WTC11 (cell line): ENCODE measurements around the gene TNFSF15. TPM values are rescaled to one million over a fixed set of nuclear protein-coding genes. Genes with fewer than 3 reads are reported as not detected.

ENCODE experiments used
- ATAC-seq: fragments of 200-7000 bp; cut with Tn5 transposase; 2 replicates; pipeline ENCODE4 v1.10.0; 2021; ENCODE audit warnings: mild to moderate bottlenecking, moderate library complexity
- CTCF ChIA-PET: fragments of 300-600 bp; sonication (Branson Sonifier 250); formaldehyde crosslinking; loops from one replicate; lab custom pipeline; 2021; ENCODE audit warnings: antibody characterized with exemption; lab: Charles Lee
- POLR2A ChIA-PET: fragments of 350-600 bp; sonication (Branson Sonifier 250); formaldehyde crosslinking; loops from one replicate; lab custom pipeline; 2021; ENCODE audit warnings: antibody characterized with exemption; lab: Charles Lee
- DNase-seq: peaks from one replicate; pipeline ENCODE4 v3.0.0; 2021; ENCODE audit warnings: low spot score
- H3K27ac Mint-ChIP-seq: 2 replicates; pipeline ENCODE4 v1.8.0; 2021; ENCODE audit warnings: mixed read lengths
- H3K27me3 Mint-ChIP-seq: 2 replicates; pipeline ENCODE4 v1.8.0; 2021; ENCODE audit warnings: low read depth, mild to moderate bottlenecking, moderate library complexity, mixed read lengths
- H3K36me3 Mint-ChIP-seq: 2 replicates; pipeline ENCODE4 v1.8.0; 2021; ENCODE audit warnings: mixed read lengths
- H3K4me1 Mint-ChIP-seq: 2 replicates; pipeline ENCODE4 v1.8.0; 2022; ENCODE audit warnings: mixed read lengths
- H3K4me3 Mint-ChIP-seq: 2 replicates; pipeline ENCODE4 v1.8.0; 2021; ENCODE audit warnings: mild to moderate bottlenecking, moderate library complexity, mixed read lengths
- H3K9me3 Mint-ChIP-seq: 2 replicates; pipeline ENCODE4 v1.8.0; 2021; ENCODE audit warnings: mixed read lengths
- ATF2 ChIP-seq: sonication (generic); formaldehyde crosslinking; IDR thresholded peaks from 2 replicates; pipeline ENCODE4 v1.8.1; 2022; ENCODE audit warnings: low read depth, missing genetic modification reagents, borderline replicate concordance
- ATF6 ChIP-seq: sonication (generic); formaldehyde crosslinking; IDR thresholded peaks from 2 replicates; pipeline ENCODE4 v1.8.1; 2023; ENCODE audit warnings: mild to moderate bottlenecking, missing genetic modification reagents
- EMX1 ChIP-seq: fragments of 250-450 bp; sonication (Bioruptor Pico); IDR thresholded peaks from 2 replicates; pipeline ENCODE4 v1.8.0; 2021; ENCODE audit warnings: mild to moderate bottlenecking
- FOXJ3 ChIP-seq: sonication (generic); formaldehyde crosslinking; IDR thresholded peaks from 2 replicates; pipeline ENCODE4 v1.9.0; 2021; ENCODE audit warnings: missing genetic modification reagents, mild to moderate bottlenecking, borderline replicate concordance
- FOXK1 ChIP-seq: sonication (generic); formaldehyde crosslinking; IDR thresholded peaks from 2 replicates; pipeline ENCODE4 v1.8.0; 2022; ENCODE audit warnings: mild to moderate bottlenecking, moderate library complexity, missing genetic modification reagents
- GTF2I ChIP-seq: fragments of 250-450 bp; sonication (Bioruptor Pico); conservative IDR thresholded peaks from 2 replicates; pipeline ENCODE4 v1.4.0; 2021; ENCODE audit warnings: mild to moderate bottlenecking
- HMGA2 ChIP-seq: fragments of 250-450 bp; sonication (Bioruptor Pico); IDR thresholded peaks from 2 replicates; pipeline ENCODE4 v1.4.0; 2021; ENCODE audit warnings: mild to moderate bottlenecking, moderate library complexity
- NFE2L1 ChIP-seq: sonication (generic); formaldehyde crosslinking; IDR thresholded peaks from 2 replicates; pipeline ENCODE4 v1.8.1; 2023; ENCODE audit warnings: missing genetic modification reagents
- NR1H2 ChIP-seq: sonication (generic); formaldehyde crosslinking; IDR thresholded peaks from 2 replicates; pipeline ENCODE4 v1.9.0; 2021; ENCODE audit warnings: mild to moderate bottlenecking, moderate library complexity, missing genetic modification reagents
- NR2C2 ChIP-seq: sonication (generic); formaldehyde crosslinking; IDR thresholded peaks from 2 replicates; pipeline ENCODE4 v1.8.0; 2022; ENCODE audit warnings: mild to moderate bottlenecking, missing genetic modification reagents
- SMAD3 ChIP-seq: sonication (generic); formaldehyde crosslinking; IDR thresholded peaks from 2 replicates; pipeline ENCODE4 v1.8.0; 2022; ENCODE audit warnings: missing genetic modification reagents, mild to moderate bottlenecking, borderline replicate concordance
- ZBTB21 ChIP-seq: sonication (generic); formaldehyde crosslinking; IDR thresholded peaks from 2 replicates; pipeline ENCODE4 v1.8.1; 2023; ENCODE audit warnings: mild to moderate bottlenecking, missing genetic modification reagents, borderline replicate concordance
- ZNF317 ChIP-seq: sonication (generic); formaldehyde crosslinking; IDR thresholded peaks from 2 replicates; pipeline ENCODE4 v1.8.1; 2023; ENCODE audit warnings: low read depth, mild to moderate bottlenecking, moderate library complexity, missing genetic modification reagents, borderline replicate concordance
- total RNA-seq: library from RNA; stranded (reverse); gene quantifications from 3 replicates; pipeline ENCODE4 v1.2.3, GENCODE V29; 2021
- TF ChIP-seq, protein P1 (sequence below): fragments of 250-450 bp; sonication (Bioruptor Pico); IDR thresholded peaks from 2 replicates; pipeline ENCODE4 v1.9.0; 2021; ENCODE audit warnings: mild to moderate bottlenecking
- TF ChIP-seq, protein P2 (sequence below): sonication (generic); formaldehyde crosslinking; IDR thresholded peaks from 2 replicates; pipeline ENCODE4 v1.8.1; 2022; ENCODE audit warnings: missing genetic modification reagents, borderline replicate concordance
- TF ChIP-seq, protein P3 (sequence below): sonication (generic); formaldehyde crosslinking; IDR thresholded peaks from 2 replicates; pipeline ENCODE4 v1.8.0; 2023; ENCODE audit warnings: missing genetic modification reagents
- TF ChIP-seq, protein P4 (sequence below): sonication (generic); formaldehyde crosslinking; IDR thresholded peaks from 2 replicates; pipeline ENCODE4 v1.8.1; 2023; ENCODE audit warnings: mild to moderate bottlenecking, missing genetic modification reagents, borderline replicate concordance
- TF ChIP-seq, protein P5 (sequence below): sonication (generic); formaldehyde crosslinking; IDR thresholded peaks from 2 replicates; pipeline ENCODE4 v1.8.1; 2022; ENCODE audit warnings: mild to moderate bottlenecking, missing genetic modification reagents, moderate library complexity, borderline replicate concordance
- TF ChIP-seq, protein P6 (sequence below): fragments of 250-450 bp; sonication (Bioruptor Pico); IDR thresholded peaks from 2 replicates; pipeline ENCODE4 v2.1.2; 2022; ENCODE audit warnings: mild to moderate bottlenecking, moderate library complexity
- TF ChIP-seq, protein P7 (sequence below): sonication (generic); formaldehyde crosslinking; IDR thresholded peaks from 2 replicates; pipeline ENCODE4 v1.8.1; 2023; ENCODE audit warnings: mild to moderate bottlenecking, missing genetic modification reagents, moderate library complexity

Gene TNFSF15
- total RNA-seq, 1 experiment from 2014 or later: 0.11 TPM

GRCh38 chr9:114789006-114789405, 16.8 kb downstream of the TNFSF15 start:
- DNase-seq: no peak
- no peaks in the 10 kb centered on the region for H3K4me1 Mint-ChIP-seq
- TF ChIP-seq NFE2L1: no peak
- TF ChIP-seq ATF6 (CRISPR knock-in tag): no peak
- TF ChIP-seq ZNF317 (CRISPR knock-in tag): no peak
- TF ChIP-seq, protein P1, sequence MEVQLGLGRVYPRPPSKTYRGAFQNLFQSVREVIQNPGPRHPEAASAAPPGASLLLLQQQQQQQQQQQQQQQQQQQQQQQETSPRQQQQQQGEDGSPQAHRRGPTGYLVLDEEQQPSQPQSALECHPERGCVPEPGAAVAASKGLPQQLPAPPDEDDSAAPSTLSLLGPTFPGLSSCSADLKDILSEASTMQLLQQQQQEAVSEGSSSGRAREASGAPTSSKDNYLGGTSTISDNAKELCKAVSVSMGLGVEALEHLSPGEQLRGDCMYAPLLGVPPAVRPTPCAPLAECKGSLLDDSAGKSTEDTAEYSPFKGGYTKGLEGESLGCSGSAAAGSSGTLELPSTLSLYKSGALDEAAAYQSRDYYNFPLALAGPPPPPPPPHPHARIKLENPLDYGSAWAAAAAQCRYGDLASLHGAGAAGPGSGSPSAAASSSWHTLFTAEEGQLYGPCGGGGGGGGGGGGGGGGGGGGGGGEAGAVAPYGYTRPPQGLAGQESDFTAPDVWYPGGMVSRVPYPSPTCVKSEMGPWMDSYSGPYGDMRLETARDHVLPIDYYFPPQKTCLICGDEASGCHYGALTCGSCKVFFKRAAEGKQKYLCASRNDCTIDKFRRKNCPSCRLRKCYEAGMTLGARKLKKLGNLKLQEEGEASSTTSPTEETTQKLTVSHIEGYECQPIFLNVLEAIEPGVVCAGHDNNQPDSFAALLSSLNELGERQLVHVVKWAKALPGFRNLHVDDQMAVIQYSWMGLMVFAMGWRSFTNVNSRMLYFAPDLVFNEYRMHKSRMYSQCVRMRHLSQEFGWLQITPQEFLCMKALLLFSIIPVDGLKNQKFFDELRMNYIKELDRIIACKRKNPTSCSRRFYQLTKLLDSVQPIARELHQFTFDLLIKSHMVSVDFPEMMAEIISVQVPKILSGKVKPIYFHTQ: no peak
- TF ChIP-seq HMGA2 (CRISPR knock-in tag): no peak
- no peak for TF ChIP-seq ATF2 (CRISPR knock-in tag)
- no peak for TF ChIP-seq FOXJ3 (CRISPR knock-in tag)
- no peak for TF ChIP-seq ZBTB21 (CRISPR knock-in tag)
- TF ChIP-seq, protein P2, sequence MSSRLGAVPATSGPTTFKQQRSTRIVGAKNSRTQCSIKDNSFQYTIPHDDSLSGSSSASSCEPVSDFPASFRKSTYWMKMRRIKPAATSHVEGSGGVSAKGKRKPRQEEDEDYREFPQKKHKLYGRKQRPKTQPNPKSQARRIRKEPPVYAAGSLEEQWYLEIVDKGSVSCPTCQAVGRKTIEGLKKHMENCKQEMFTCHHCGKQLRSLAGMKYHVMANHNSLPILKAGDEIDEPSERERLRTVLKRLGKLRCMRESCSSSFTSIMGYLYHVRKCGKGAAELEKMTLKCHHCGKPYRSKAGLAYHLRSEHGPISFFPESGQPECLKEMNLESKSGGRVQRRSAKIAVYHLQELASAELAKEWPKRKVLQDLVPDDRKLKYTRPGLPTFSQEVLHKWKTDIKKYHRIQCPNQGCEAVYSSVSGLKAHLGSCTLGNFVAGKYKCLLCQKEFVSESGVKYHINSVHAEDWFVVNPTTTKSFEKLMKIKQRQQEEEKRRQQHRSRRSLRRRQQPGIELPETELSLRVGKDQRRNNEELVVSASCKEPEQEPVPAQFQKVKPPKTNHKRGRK (CRISPR knock-in tag): no peak
- TF ChIP-seq, protein P3, sequence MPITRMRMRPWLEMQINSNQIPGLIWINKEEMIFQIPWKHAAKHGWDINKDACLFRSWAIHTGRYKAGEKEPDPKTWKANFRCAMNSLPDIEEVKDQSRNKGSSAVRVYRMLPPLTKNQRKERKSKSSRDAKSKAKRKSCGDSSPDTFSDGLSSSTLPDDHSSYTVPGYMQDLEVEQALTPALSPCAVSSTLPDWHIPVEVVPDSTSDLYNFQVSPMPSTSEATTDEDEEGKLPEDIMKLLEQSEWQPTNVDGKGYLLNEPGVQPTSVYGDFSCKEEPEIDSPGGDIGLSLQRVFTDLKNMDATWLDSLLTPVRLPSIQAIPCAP: no peak
- TF ChIP-seq, protein P4, sequence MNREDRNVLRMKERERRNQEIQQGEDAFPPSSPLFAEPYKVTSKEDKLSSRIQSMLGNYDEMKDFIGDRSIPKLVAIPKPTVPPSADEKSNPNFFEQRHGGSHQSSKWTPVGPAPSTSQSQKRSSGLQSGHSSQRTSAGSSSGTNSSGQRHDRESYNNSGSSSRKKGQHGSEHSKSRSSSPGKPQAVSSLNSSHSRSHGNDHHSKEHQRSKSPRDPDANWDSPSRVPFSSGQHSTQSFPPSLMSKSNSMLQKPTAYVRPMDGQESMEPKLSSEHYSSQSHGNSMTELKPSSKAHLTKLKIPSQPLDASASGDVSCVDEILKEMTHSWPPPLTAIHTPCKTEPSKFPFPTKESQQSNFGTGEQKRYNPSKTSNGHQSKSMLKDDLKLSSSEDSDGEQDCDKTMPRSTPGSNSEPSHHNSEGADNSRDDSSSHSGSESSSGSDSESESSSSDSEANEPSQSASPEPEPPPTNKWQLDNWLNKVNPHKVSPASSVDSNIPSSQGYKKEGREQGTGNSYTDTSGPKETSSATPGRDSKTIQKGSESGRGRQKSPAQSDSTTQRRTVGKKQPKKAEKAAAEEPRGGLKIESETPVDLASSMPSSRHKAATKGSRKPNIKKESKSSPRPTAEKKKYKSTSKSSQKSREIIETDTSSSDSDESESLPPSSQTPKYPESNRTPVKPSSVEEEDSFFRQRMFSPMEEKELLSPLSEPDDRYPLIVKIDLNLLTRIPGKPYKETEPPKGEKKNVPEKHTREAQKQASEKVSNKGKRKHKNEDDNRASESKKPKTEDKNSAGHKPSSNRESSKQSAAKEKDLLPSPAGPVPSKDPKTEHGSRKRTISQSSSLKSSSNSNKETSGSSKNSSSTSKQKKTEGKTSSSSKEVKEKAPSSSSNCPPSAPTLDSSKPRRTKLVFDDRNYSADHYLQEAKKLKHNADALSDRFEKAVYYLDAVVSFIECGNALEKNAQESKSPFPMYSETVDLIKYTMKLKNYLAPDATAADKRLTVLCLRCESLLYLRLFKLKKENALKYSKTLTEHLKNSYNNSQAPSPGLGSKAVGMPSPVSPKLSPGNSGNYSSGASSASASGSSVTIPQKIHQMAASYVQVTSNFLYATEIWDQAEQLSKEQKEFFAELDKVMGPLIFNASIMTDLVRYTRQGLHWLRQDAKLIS (CRISPR knock-in tag): no peak
- TF ChIP-seq, protein P5, sequence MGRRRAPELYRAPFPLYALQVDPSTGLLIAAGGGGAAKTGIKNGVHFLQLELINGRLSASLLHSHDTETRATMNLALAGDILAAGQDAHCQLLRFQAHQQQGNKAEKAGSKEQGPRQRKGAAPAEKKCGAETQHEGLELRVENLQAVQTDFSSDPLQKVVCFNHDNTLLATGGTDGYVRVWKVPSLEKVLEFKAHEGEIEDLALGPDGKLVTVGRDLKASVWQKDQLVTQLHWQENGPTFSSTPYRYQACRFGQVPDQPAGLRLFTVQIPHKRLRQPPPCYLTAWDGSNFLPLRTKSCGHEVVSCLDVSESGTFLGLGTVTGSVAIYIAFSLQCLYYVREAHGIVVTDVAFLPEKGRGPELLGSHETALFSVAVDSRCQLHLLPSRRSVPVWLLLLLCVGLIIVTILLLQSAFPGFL (CRISPR knock-in tag): no peak
- TF ChIP-seq SMAD3: no peak
- TF ChIP-seq, protein P6, sequence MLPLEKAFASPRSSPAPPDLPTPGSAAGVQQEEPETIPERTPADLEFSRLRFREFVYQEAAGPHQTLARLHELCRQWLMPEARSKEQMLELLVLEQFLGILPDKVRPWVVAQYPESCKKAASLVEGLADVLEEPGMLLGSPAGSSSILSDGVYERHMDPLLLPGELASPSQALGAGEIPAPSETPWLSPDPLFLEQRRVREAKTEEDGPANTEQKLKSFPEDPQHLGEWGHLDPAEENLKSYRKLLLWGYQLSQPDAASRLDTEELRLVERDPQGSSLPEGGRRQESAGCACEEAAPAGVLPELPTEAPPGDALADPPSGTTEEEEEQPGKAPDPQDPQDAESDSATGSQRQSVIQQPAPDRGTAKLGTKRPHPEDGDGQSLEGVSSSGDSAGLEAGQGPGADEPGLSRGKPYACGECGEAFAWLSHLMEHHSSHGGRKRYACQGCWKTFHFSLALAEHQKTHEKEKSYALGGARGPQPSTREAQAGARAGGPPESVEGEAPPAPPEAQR: no peak
- TF ChIP-seq, protein P7, sequence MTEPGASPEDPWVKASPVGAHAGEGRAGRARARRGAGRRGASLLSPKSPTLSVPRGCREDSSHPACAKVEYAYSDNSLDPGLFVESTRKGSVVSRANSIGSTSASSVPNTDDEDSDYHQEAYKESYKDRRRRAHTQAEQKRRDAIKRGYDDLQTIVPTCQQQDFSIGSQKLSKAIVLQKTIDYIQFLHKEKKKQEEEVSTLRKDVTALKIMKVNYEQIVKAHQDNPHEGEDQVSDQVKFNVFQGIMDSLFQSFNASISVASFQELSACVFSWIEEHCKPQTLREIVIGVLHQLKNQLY (CRISPR knock-in tag): no peak
- no peak for TF ChIP-seq NR1H2
- no peak for TF ChIP-seq EMX1
- TF ChIP-seq FOXK1 (CRISPR knock-in tag): no peak
- no peak for TF ChIP-seq GTF2I (CRISPR knock-in tag)
- no peak for TF ChIP-seq NR2C2 (CRISPR knock-in tag)
- no peaks in the 10 kb centered on the region for H3K9me3 Mint-ChIP-seq
- ChIA-PET POLR2A (no interaction called here), CTCF (interaction anchor here (1.1 kb wide), 1 partner anchor 10 kb away, joined by 3 read pairs; no protein-coding TSS in a partner anchor)
- H3K4me3 Mint-ChIP-seq: no peak overlapping the region
- peaks cover 10% of the 10 kb centered on the region for H3K27me3 Mint-ChIP-seq
- no peak overlapping the region for H3K27ac Mint-ChIP-seq
- ATAC-seq: no peak
- H3K36me3 Mint-ChIP-seq: no peaks in the 10 kb centered on the region
